Osteocyte (in vitro differentiated cells): ENCODE results near the gene ZNF514. TPM values are rescaled to one million over a fixed set of nuclear protein-coding genes. Genes with fewer than 3 reads are reported as not detected.

Experiments
- DNase-seq: peaks from one replicate; pipeline ENCODE4 v3.0.0; 2021; ENCODE audit warnings: mixed read lengths; ENCODE audit not compliant: unreplicated experiment; ENCODE audit errors: extremely low spot score
- H3K27ac Mint-ChIP-seq: one replicate; pipeline ENCODE4 v1.8.0; 2021; ENCODE audit warnings: mild to moderate bottlenecking, mixed read lengths; ENCODE audit not compliant: unreplicated experiment
- H3K27me3 Mint-ChIP-seq: one replicate; pipeline ENCODE4 v1.8.0; 2021; ENCODE audit warnings: mixed read lengths; ENCODE audit not compliant: unreplicated experiment
- H3K36me3 Mint-ChIP-seq: one replicate; pipeline ENCODE4 v1.8.0; 2021; ENCODE audit warnings: mixed read lengths; ENCODE audit not compliant: unreplicated experiment
- H3K4me1 Mint-ChIP-seq: one replicate; pipeline ENCODE4 v1.8.0; 2021; ENCODE audit warnings: mixed read lengths; ENCODE audit not compliant: unreplicated experiment
- H3K4me3 Mint-ChIP-seq: one replicate; pipeline ENCODE4 v1.8.0; 2021; ENCODE audit warnings: mild to moderate bottlenecking, moderate library complexity, mixed read lengths; ENCODE audit not compliant: unreplicated experiment
- H3K9me3 Mint-ChIP-seq: one replicate; pipeline ENCODE4 v1.8.0; 2021; ENCODE audit warnings: mixed read lengths; ENCODE audit not compliant: unreplicated experiment
- CTCF ChIP-seq: fragments of 200-600 bp; sonication (generic); IDR thresholded peaks from 2 replicates; pipeline ENCODE4 v1.5.0; 2021; ENCODE audit warnings: antibody characterized with exemption, mild to moderate bottlenecking, moderate library complexity
- total RNA-seq: library from RNA; stranded (reverse); gene quantifications from 2 replicates; pipeline ENCODE4 v1.2.1, GENCODE V29; 2021

Gene ZNF514
- total RNA-seq, 1 donor from 2014 or later = 19.0 TPM

GRCh38 chr2:95181774-95182173 lies 22.1 kb upstream of the ZNF514 start:
- DNase-seq = no peak
- peaks cover 63% of the 10 kb centered on the region for H3K36me3 Mint-ChIP-seq
- no peak for TF ChIP-seq CTCF
- no peak overlapping the region for H3K4me3 Mint-ChIP-seq
- no peaks in the 10 kb centered on the region for H3K27me3 Mint-ChIP-seq
- no peaks in the 10 kb centered on the region for H3K4me1 Mint-ChIP-seq
- peaks cover 42% of the 10 kb centered on the region for H3K9me3 Mint-ChIP-seq
- no peak overlapping the region for H3K27ac Mint-ChIP-seq

DNA sequence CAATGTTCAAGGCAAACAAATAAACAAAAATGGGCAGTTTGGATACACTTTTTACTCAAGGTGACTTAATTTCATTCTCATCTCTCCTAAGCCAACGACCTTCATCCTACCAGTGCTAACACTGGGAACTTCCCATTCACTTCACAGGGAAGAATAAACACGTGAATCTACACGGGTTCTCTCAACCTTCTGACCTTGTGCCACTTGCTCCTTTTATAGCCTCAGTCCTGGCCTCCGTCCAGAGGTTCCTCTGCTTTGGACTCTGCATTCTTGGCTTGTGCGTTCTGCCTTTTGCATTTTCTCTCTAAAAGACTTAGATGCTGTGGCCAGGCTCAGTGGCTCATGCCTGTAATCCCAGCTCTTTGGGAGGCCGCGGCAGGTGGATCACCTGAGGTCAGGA lies 19.8 kb upstream of the ZNF514 start:
- H3K36me3 Mint-ChIP-seq = peaks cover 67% of the 10 kb centered on the region
- no peak overlapping the region for H3K27ac Mint-ChIP-seq

GRCh38 chr2:95174031-95174542 lies 14.4 kb upstream of the ZNF514 start:
- Mint-ChIP-seq H3K27ac (no peak overlapping the region), H3K27me3 (no peaks in the 10 kb centered on the region), H3K9me3 (peaks cover 3% of the 10 kb centered on the region), H3K36me3 (peaks cover 25% of the 10 kb centered on the region), H3K4me3 (no peak overlapping the region), H3K4me1 (no peaks in the 10 kb centered on the region)
- TF ChIP-seq CTCF = no peak
- DNase-seq = no peak

More for the DNA sequence above, 19.8 kb upstream of the ZNF514 start:
- Mint-ChIP-seq H3K27me3 (no peaks in the 10 kb centered on the region), H3K9me3 (peaks cover 32% of the 10 kb centered on the region), H3K4me1 (no peaks in the 10 kb centered on the region), H3K4me3 (no peak overlapping the region)
- TF ChIP-seq CTCF = no peak
- DNase-seq = no peak

DNA sequence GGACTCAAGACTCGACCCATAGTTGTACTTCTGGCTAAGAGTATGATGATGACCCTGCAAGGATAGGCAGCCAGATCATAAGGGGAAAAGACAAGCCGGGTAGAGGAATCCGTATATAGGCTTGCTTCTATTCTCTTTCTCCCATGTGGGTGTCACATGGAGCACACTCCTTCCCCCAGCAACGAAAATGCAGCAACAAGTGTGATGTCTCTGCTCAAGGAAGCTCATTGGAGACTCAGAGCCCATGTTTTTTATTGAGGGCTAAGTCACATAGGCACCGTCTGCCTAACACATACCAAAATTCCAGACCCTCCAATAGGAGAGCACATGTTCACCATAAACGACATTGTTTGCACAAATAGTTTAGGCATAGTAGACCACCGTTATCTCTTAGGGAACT lies 12.3 kb upstream of the ZNF514 start:
- Mint-ChIP-seq H3K4me3 (no peak overlapping the region), H3K27me3 (no peaks in the 10 kb centered on the region), H3K4me1 (no peaks in the 10 kb centered on the region), H3K9me3 (no peaks in the 10 kb centered on the region), H3K27ac (no peak overlapping the region), H3K36me3 (peaks cover 7% of the 10 kb centered on the region)
- TF ChIP-seq CTCF = no peak
- no peak for DNase-seq

- Mint-ChIP-seq H3K4me3 (peak overlapping the region; percentile 98), H3K36me3 (no peaks in the 10 kb centered on the region), H3K9me3 (no peaks in the 10 kb centered on the region), H3K27ac (peak overlapping the region; percentile 99), H3K4me1 (peaks cover 25% of the 10 kb centered on the region), H3K27me3 (no peaks in the 10 kb centered on the region)
- TF ChIP-seq CTCF = no peak
- DNase-seq = no peak
Observed at GRCh38 chr2:95166065-95166763, 6.6 kb upstream of the ZNF514 start.
